Karpas-422 (cell line): Measurements from ENCODE around the gene RSF1. TPM values are rescaled to one million over a fixed set of nuclear protein-coding genes. Genes with fewer than 3 reads are reported as not detected.
"Not testable (repeated sequence)": the region's sequence is repeated elsewhere in the genome, so short reads cannot be mapped to it uniquely, and the experiment has no call there.

Source experiments
- DNase-seq: peaks from one replicate; pipeline ENCODE4 v3.0.0-alpha.2; 2015
- H2AFZ ChIP-seq: fragments of 200-600 bp; sonication (generic); 2 replicates; pipeline ENCODE4 v1.6.1; 2014; ENCODE audit warnings: antibody characterized with exemption, low read length, mixed read lengths
- H3K27ac ChIP-seq: fragments of 200-600 bp; sonication (generic); 2 replicates; pipeline ENCODE4 v1.5.1; 2014; ENCODE audit warnings: mild to moderate bottlenecking, low read length, moderate library complexity
- H3K27me3 ChIP-seq: fragments of 200-600 bp; sonication (generic); 2 replicates; pipeline ENCODE4 v1.6.1; 2014; ENCODE audit warnings: low read length, mixed read lengths
- H3K36me3 ChIP-seq: fragments of 200-600 bp; sonication (generic); 2 replicates; pipeline ENCODE4 v1.6.1; 2014; ENCODE audit warnings: low read length, mixed read lengths; ENCODE audit not compliant: insufficient read depth
- H3K4me1 ChIP-seq: fragments of 200-600 bp; sonication (generic); 2 replicates; pipeline ENCODE4 v1.6.1; 2014; ENCODE audit warnings: mild to moderate bottlenecking, low read length, mixed read lengths
- H3K4me2 ChIP-seq: fragments of 200-600 bp; sonication (generic); 2 replicates; pipeline ENCODE4 v1.6.1; 2014; ENCODE audit warnings: low read length, low read depth, mild to moderate bottlenecking; ENCODE audit not compliant: poor library complexity, severe bottlenecking
- H3K4me3 ChIP-seq: fragments of 200-600 bp; sonication (generic); 2 replicates; pipeline ENCODE4 v1.5.1; 2014; ENCODE audit warnings: mild to moderate bottlenecking, antibody characterized with exemption, low read length, mixed read lengths
- H3K79me2 ChIP-seq: fragments of 200-600 bp; sonication (generic); 2 replicates; pipeline ENCODE4 v1.6.1; 2014; ENCODE audit warnings: mild to moderate bottlenecking, low read length, mixed read lengths
- H3K9ac ChIP-seq: fragments of 200-600 bp; sonication (generic); 2 replicates; pipeline ENCODE4 v1.6.0; 2014; ENCODE audit warnings: low read length
- H3K9me2 ChIP-seq: fragments of 200-600 bp; sonication (generic), shearing (Covaris generic); replicated peaks from 2 replicates; pipeline ENCODE4 v1.6.0; 2014; ENCODE audit warnings: mild to moderate bottlenecking, low read length, moderate library complexity; ENCODE audit not compliant: insufficient read depth
- H3K9me3 ChIP-seq: fragments of 300-700, 200-600 bp; sonication (generic); 2 replicates; pipeline ENCODE4 v1.6.1; 2014; ENCODE audit warnings: low read length, mixed read lengths
- H4K20me1 ChIP-seq: fragments of 200-600 bp; sonication (generic); 2 replicates; pipeline ENCODE4 v1.6.1; 2014; ENCODE audit warnings: mild to moderate bottlenecking, antibody characterized with exemption, low read length, low read depth; ENCODE audit not compliant: insufficient read depth
- total RNA-seq: library from RNA; depleted of rRNA; stranded (reverse); fragments of >200 nt; shearing (Covaris generic); gene quantifications from 2 replicates; pipeline ENCODE4 v1.2.3, GENCODE V29; 2014; ENCODE audit warnings: low replicate concordance; rRNA removed

The RSF1 gene
- total RNA-seq = 41.1 and 45.1 TPM in 2 replicates

- Histone ChIP-seq H3K4me1 (peaks cover 41% of the 10 kb centered on the region), H3K79me2 (peaks cover 46% of the 10 kb centered on the region), H3K9me2 (no peaks in the 10 kb centered on the region), H3K36me3 (0 out of 2 replicates have a peak, but pooled peaks cover 3% of the 10 kb centered on the region), H3K9me3 (no peaks in the 10 kb centered on the region), H2AFZ (peak within 1 kb of the TSS; percentile 98), H3K4me3 (peak within 1 kb of the TSS; percentile 87), H3K9ac (peak within 1 kb of the TSS; percentile 98), H4K20me1 (peaks cover 24% of the 10 kb centered on the region), H3K27me3 (no peaks in the 10 kb centered on the region), H3K27ac (peak within 1 kb of the TSS; percentile 93), H3K4me2 (peak within 1 kb of the TSS; percentile 100)
- DNase-seq = peak; percentile 98
Measured at GRCh38 chr11:77820565-77821348, at the start of gene RSF1, which contains the start of gene AAMDC. RSF1 (minus strand) TSS chr11:77820722; CDS start chr11:77820714, 8 bp downstream. AAMDC (plus strand) TSS chr11:77821144; CDS start chr11:77842497, 21,353 bp downstream.

DNA sequence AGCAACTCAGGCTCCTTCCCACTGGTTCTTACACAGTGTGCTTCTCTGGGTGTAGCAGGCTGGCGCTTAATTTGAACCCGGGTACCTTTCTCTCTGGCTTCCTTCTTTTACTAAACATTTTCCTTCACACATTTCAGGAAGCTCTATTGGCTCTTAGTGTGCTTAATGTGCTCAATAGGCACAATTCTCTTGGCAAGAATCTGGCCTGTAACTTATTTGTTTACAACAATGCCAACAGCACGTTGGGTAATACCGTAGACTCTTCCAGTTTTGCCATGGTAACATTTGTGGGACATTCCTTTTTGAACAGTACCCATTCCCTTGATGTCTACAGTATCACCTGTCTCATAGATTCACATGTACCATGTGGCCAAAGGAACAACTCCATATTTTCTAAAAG lies 48.2 kb upstream of the RSF1 start:
- DNase-seq = no peak
- no peaks in the 10 kb centered on the region for H3K4me1 ChIP-seq
- no peaks in the 10 kb centered on the region for H3K79me2 ChIP-seq
- no peak overlapping the region for H3K27ac ChIP-seq
- no peak overlapping the region for H3K9ac ChIP-seq
- peaks cover 4% of the 10 kb centered on the region; the same call in 1 of the 2 replicates for H3K36me3 ChIP-seq
- no peaks in the 10 kb centered on the region for H4K20me1 ChIP-seq
- H3K9me2 ChIP-seq = no peaks in the 10 kb centered on the region
- no peak overlapping the region for H3K4me2 ChIP-seq
- no peaks in the 10 kb centered on the region for H3K27me3 ChIP-seq
- H2AFZ ChIP-seq = no peak overlapping the region
- no peaks in the 10 kb centered on the region for H3K9me3 ChIP-seq
- H3K4me3 ChIP-seq = no peak overlapping the region

DNA sequence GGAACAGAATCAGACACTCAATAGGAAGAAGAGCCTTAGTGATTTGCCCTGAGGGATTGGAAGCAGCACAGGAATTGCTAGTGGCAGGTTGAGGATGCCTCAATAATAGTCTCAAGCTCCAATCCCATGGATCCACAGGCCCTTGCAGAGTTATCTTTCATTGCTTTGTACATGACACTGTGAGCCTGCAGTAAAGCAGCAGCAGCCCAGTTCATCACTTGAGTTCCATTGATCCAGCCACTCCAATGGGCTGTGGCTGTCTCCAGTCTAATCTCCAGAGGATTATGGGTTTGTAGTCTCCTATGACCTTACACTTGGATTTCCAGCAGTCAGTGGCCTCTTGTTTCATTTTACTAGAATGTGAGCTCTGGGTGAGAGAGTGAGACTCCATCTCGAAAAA lies 45.8 kb upstream of the RSF1 start:
- H4K20me1 ChIP-seq = no peaks in the 10 kb centered on the region
- H3K79me2 ChIP-seq = no peaks in the 10 kb centered on the region
- no peaks in the 10 kb centered on the region for H3K27me3 ChIP-seq
- no peak overlapping the region for H3K9ac ChIP-seq
- H3K4me3 ChIP-seq = no peak overlapping the region
- H3K9me3 ChIP-seq = no peaks in the 10 kb centered on the region
- H3K9me2 ChIP-seq = no peaks in the 10 kb centered on the region
- H3K36me3 ChIP-seq = peaks cover under 1% of the 10 kb centered on the region; the same call in 1 of the 2 replicates
- no peaks in the 10 kb centered on the region for H3K4me1 ChIP-seq
- no peak overlapping the region for H3K27ac ChIP-seq
- H3K4me2 ChIP-seq = no peak overlapping the region
- DNase-seq = no peak
- no peak overlapping the region for H2AFZ ChIP-seq

- H4K20me1 ChIP-seq = no peaks in the 10 kb centered on the region
- no peaks in the 10 kb centered on the region for H3K9me2 ChIP-seq
- H3K4me3 ChIP-seq = no peak overlapping the region
- no peaks in the 10 kb centered on the region; the same call in 1 of the 2 replicates for H3K36me3 ChIP-seq
- H3K9ac ChIP-seq = no peak overlapping the region
- DNase-seq = no peak
- no peaks in the 10 kb centered on the region for H3K9me3 ChIP-seq
- H3K27me3 ChIP-seq = no peaks in the 10 kb centered on the region
- no peak overlapping the region for H3K4me2 ChIP-seq
- no peak overlapping the region for H3K27ac ChIP-seq
- H3K4me1 ChIP-seq = no peaks in the 10 kb centered on the region
- H2AFZ ChIP-seq = no peak overlapping the region
- H3K79me2 ChIP-seq = no peaks in the 10 kb centered on the region
Measured at GRCh38 chr11:77865805-77866204, 45.3 kb upstream of the RSF1 start.

- not testable (repeated sequence) for H3K4me3 ChIP-seq, H3K79me2 ChIP-seq, H3K27ac ChIP-seq, H2AFZ ChIP-seq, H3K9me3 ChIP-seq, H3K4me2 ChIP-seq, H3K9me2 ChIP-seq, DNase-seq, H4K20me1 ChIP-seq, H3K36me3 ChIP-seq, H3K4me1 ChIP-seq, H3K9ac ChIP-seq, H3K27me3 ChIP-seq
Measured at GRCh38 chr11:77861444-77861843, 40.9 kb upstream of the RSF1 start.

DNA sequence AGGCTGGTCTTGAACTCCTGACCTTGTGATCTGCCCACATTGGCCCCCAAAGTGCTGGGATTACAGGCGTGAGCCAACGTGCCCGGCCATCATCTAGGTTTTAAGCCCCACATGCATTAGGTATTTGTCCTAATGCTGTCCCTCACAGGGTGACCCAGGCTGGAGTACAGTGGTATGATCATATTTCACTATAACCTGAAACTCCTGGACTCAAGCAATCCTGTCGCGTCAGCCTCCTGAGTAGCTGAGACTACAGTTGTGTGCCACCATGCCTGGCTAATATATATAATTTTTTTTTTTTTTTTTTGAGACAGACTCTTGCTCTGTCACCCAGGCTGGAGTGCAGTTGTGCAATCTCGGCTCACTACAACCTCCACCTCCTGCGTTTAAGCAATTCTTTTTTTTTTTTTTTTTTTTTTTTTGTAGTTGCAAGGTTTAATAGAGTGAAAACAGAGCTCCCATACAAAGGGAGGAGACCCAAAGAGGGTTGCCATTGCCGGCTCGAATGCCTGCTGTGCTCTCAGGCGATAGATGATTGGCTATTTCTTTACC lies 37.5 kb upstream of the RSF1 start:
- not testable (repeated sequence) for H3K4me3 ChIP-seq

DNA sequence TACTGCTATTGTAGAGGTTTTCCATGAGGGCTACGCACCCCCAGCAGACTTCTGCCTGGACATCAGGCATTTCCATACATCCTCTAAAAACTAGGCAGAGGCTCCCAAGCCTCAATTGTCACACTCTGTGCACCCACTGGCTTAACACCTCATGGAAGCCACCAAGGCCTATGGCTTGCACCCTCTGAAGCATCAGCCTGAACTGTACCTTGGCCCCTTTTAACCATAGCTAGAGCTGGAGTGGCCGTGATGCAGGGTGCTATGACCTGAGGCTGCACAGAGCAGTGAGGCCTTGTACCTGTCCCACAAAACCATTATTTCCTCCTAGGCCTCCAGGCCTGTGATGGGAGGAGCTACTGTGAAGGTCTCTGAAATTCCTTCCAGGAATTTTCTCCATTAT lies 34.3 kb upstream of the RSF1 start:
- no peaks in the 10 kb centered on the region for H4K20me1 ChIP-seq
- H3K4me3 ChIP-seq = no peak overlapping the region
- DNase-seq = no peak

More for the DNA sequence above, 37.5 kb upstream of the RSF1 start:
- not testable (repeated sequence) for H3K27ac ChIP-seq, H2AFZ ChIP-seq, DNase-seq, H3K4me2 ChIP-seq, H4K20me1 ChIP-seq, H3K9me2 ChIP-seq, H3K9ac ChIP-seq, H3K36me3 ChIP-seq, H3K9me3 ChIP-seq, H3K27me3 ChIP-seq, H3K79me2 ChIP-seq, H3K4me1 ChIP-seq

DNA sequence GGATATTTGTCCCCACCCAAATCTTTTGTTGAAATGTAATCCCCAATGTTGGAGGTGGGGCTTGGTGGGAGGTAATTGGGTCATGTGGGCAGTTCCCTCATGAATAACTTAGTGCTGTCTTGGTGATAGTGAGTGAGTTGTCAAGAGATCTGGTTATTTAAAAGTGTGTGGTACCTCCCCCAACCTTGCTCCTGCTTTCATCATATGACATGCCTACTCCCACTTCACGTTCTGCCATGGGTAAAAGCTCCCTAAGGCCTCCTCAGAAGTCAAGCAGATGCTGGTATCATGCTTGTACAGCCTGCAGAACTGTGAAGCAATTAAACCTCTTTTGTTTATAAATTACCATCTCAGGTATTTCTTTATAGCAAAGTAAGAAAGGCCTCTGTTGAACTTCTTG lies 31.0 kb upstream of the RSF1 start:
- Histone ChIP-seq H3K27me3 (no peaks in the 10 kb centered on the region), H3K9ac (no peak overlapping the region)
- DNase-seq = no peak

More for the DNA sequence above, 34.3 kb upstream of the RSF1 start:
- H3K4me1 ChIP-seq = no peaks in the 10 kb centered on the region
- H3K36me3 ChIP-seq = no peaks in the 10 kb centered on the region
- no peak overlapping the region for H3K27ac ChIP-seq
- no peaks in the 10 kb centered on the region for H3K79me2 ChIP-seq
- H2AFZ ChIP-seq = no peak overlapping the region
- no peaks in the 10 kb centered on the region for H3K27me3 ChIP-seq
- no peaks in the 10 kb centered on the region for H3K9me2 ChIP-seq
- no peak overlapping the region for H3K9ac ChIP-seq
- H3K4me2 ChIP-seq = no peak overlapping the region
- peaks cover 8% of the 10 kb centered on the region for H3K9me3 ChIP-seq

More for the DNA sequence above, 31.0 kb upstream of the RSF1 start:
- Histone ChIP-seq H3K9me2 (no peaks in the 10 kb centered on the region), H3K36me3 (no peaks in the 10 kb centered on the region; the same call in 1 of the 2 replicates), H4K20me1 (no peaks in the 10 kb centered on the region), H3K27ac (no peak overlapping the region), H3K4me1 (no peaks in the 10 kb centered on the region), H3K79me2 (no peaks in the 10 kb centered on the region), H2AFZ (no peak overlapping the region), H3K9me3 (peaks cover 8% of the 10 kb centered on the region), H3K4me3 (no peak overlapping the region), H3K4me2 (no peak overlapping the region)
